B cell (primary cell): ENCODE results near the gene DUSP9.

Source experiments
- EZH2 ChIP-seq: IDR thresholded peaks from 2 replicates; pipeline ENCODE4 v1.6.1; 2012; ENCODE audit warnings: borderline replicate concordance, low read depth, mild to moderate bottlenecking, moderate library complexity, low read length; ENCODE audit not compliant: insufficient read depth, poor library complexity, severe bottlenecking
- TF ChIP-seq, protein P1 (sequence below): fragments of 200-600 bp; IDR thresholded peaks from one replicate; pipeline ENCODE4 v1.8.0; 2022; ENCODE audit warnings: antibody characterized with exemption, mild to moderate bottlenecking

- TF ChIP-seq EZH2 = no peak
- TF ChIP-seq, protein P1, sequence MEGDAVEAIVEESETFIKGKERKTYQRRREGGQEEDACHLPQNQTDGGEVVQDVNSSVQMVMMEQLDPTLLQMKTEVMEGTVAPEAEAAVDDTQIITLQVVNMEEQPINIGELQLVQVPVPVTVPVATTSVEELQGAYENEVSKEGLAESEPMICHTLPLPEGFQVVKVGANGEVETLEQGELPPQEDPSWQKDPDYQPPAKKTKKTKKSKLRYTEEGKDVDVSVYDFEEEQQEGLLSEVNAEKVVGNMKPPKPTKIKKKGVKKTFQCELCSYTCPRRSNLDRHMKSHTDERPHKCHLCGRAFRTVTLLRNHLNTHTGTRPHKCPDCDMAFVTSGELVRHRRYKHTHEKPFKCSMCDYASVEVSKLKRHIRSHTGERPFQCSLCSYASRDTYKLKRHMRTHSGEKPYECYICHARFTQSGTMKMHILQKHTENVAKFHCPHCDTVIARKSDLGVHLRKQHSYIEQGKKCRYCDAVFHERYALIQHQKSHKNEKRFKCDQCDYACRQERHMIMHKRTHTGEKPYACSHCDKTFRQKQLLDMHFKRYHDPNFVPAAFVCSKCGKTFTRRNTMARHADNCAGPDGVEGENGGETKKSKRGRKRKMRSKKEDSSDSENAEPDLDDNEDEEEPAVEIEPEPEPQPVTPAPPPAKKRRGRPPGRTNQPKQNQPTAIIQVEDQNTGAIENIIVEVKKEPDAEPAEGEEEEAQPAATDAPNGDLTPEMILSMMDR = no peak
Observed at GRCh38 chrX:153685156-153685536, 38.1 kb downstream of the DUSP9 start.
